Measurements from ENCODE around the gene RIPOR2. TPM values are rescaled to one million over a fixed set of nuclear protein-coding genes. Genes with fewer than 3 reads are reported as not detected.

The RIPOR2 gene
- total RNA-seq, 4 donors from 2014 or later: 1.2 to 16.7 (median 5.2) TPM

DNA sequence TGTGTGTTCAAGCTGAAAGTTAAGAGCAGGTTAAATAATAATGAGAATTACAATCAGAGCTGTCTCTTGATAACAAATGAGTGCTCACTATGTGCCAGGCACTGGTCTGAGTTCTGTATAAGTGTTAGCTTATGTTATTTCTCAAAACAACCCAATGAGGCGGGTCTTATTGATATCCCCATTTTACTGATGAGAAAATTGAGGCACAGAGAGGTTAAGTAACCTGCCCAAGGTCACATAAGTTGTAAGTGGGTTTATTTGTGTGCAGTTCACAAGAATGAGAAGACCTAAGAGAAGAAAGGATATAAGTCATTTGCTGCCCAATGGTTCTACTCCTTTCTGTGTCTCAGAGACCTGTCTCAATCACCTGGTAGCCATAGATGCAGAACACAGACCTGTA lies 103.0 kb downstream of the RIPOR2 start:
- DNase-seq: no peak

DNA sequence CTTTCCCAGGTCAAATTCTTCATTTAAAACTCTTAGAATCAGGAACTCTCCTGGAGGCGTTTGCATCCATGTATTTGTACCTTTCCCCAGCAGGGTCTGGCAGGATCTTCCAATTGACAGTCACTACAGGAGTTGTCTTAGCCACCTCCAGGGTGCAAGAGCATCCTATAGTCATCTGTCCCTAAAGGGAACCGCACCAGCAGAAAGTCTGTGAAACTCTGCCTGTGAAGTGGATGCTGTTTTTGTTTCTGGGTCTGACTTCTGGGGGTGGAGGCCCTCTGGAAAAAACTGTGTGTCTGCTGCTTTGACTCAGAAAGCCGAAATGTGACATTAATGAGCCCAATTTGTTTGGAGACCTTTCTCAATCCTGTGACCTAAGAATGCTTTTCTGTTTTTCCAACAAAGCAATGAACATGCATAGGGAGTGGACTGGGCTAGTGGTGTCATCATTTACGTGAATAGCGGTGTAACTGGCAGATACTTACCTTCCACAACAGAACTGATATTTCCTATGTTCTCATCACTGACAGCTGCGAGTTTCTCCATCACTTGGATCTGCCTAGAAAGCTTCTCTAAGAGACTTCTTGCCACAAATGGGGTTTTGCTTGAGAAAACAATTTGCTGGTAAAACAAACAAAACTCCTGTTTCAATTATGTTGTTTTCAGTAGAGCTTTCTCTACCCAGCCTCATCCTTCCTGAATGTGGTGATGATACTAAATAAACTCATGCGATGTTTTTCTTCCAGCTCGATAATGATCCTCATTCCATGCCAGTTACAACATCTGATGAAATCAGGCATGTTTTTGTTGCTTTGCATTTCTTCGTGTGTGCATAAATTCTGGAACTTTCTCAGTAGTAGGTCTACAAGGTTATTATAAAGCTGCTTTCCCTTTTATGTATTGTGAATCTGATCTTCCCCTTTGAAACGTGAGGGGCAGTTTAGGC lies 103.7 kb downstream of the RIPOR2 start:
- TF ChIP-seq POLR2A (IDR thresholded peaks at IDR 0.05): no peak
- TF ChIP-seq, protein P1, sequence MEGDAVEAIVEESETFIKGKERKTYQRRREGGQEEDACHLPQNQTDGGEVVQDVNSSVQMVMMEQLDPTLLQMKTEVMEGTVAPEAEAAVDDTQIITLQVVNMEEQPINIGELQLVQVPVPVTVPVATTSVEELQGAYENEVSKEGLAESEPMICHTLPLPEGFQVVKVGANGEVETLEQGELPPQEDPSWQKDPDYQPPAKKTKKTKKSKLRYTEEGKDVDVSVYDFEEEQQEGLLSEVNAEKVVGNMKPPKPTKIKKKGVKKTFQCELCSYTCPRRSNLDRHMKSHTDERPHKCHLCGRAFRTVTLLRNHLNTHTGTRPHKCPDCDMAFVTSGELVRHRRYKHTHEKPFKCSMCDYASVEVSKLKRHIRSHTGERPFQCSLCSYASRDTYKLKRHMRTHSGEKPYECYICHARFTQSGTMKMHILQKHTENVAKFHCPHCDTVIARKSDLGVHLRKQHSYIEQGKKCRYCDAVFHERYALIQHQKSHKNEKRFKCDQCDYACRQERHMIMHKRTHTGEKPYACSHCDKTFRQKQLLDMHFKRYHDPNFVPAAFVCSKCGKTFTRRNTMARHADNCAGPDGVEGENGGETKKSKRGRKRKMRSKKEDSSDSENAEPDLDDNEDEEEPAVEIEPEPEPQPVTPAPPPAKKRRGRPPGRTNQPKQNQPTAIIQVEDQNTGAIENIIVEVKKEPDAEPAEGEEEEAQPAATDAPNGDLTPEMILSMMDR (IDR thresholded peaks at IDR 0.05): no peak
- no peak for TF ChIP-seq EP300 (IDR thresholded peaks at IDR 0.05; ENCODE audit: low read depth)
- in situ Hi-C loops (cut with MboI; ENCODE audit: low pct_ligation_motif_present in 1 of 4, low pct_unique_long_range_greater_than_20kb in 1 of 4, low sequenced_read_pairs in 3 of 4) (no loop called here), intact Hi-C loops (cut with DNase I; ENCODE audit: low total_unique reads) (no loop called here)
- WGBS, 2 donors (ENCODE audit: low coverage in 1 of 2): 72 to 75% methylated on average over 8 to 10 of the region's 10 CpGs
- Histone ChIP-seq H3K4me1 (no peaks in the 10 kb centered on the region), H3K4me3 (no peak overlapping the region), H3K9me3 (no peaks in the 10 kb centered on the region), H3K36me3 (no peaks in the 10 kb centered on the region), H3K27me3 (no peaks in the 10 kb centered on the region), H3K27ac (no peak overlapping the region)
- no peak for DNase-seq

More for the DNA sequence above, 103.0 kb downstream of the RIPOR2 start:
- Histone ChIP-seq H3K4me1 (no peaks in the 10 kb centered on the region), H3K36me3 (no peaks in the 10 kb centered on the region), H3K27me3 (no peaks in the 10 kb centered on the region), H3K4me3 (no peak overlapping the region), H3K9me3 (no peaks in the 10 kb centered on the region), H3K27ac (no peak overlapping the region)
- in situ Hi-C loops (cut with MboI; ENCODE audit: low pct_ligation_motif_present in 1 of 4, low pct_unique_long_range_greater_than_20kb in 1 of 4, low sequenced_read_pairs in 3 of 4) (no loop called here), intact Hi-C loops (cut with DNase I; ENCODE audit: low total_unique reads) (no loop called here)
- 88 to 100% methylated on average over 1 of the region's 1 CpG for WGBS, 2 donors (ENCODE audit: low coverage in 1 of 2)
- TF ChIP-seq EP300 (IDR thresholded peaks at IDR 0.05; ENCODE audit: low read depth): no peak
- no peak for TF ChIP-seq POLR2A (IDR thresholded peaks at IDR 0.05)
- TF ChIP-seq, protein P1 (IDR thresholded peaks at IDR 0.05): no peak
- no peak for TF ChIP-seq POLR2AphosphoS5 (IDR thresholded peaks at IDR 0.05)

- H3K27me3 ChIP-seq: no peaks in the 10 kb centered on the region
- no peaks in the 10 kb centered on the region for H3K36me3 ChIP-seq
- DNase-seq: no peak
- in situ Hi-C loops (cut with MboI; ENCODE audit: low pct_ligation_motif_present in 1 of 4, low pct_unique_long_range_greater_than_20kb in 1 of 4, low sequenced_read_pairs in 3 of 4) (no loop called here), intact Hi-C loops (cut with DNase I; ENCODE audit: low total_unique reads) (no loop called here)
- H3K9me3 ChIP-seq: no peaks in the 10 kb centered on the region
- no peaks in the 10 kb centered on the region for H3K4me1 ChIP-seq
- no peak overlapping the region for H3K4me3 ChIP-seq
- TF ChIP-seq, protein P1 (IDR thresholded peaks at IDR 0.05): no peak
- TF ChIP-seq POLR2A (IDR thresholded peaks at IDR 0.05) (no peak), POLR2AphosphoS5 (IDR thresholded peaks at IDR 0.05) (no peak), EP300 (IDR thresholded peaks at IDR 0.05; ENCODE audit: low read depth) (no peak)
- 73 to 94% methylated on average over 2 to 3 of the region's 3 CpGs for WGBS, 2 donors (ENCODE audit: low coverage in 1 of 2)
- no peak overlapping the region for H3K27ac ChIP-seq
Observed at GRCh38 chr6:24829657-24830056, 106.1 kb downstream of the RIPOR2 start.

DNA sequence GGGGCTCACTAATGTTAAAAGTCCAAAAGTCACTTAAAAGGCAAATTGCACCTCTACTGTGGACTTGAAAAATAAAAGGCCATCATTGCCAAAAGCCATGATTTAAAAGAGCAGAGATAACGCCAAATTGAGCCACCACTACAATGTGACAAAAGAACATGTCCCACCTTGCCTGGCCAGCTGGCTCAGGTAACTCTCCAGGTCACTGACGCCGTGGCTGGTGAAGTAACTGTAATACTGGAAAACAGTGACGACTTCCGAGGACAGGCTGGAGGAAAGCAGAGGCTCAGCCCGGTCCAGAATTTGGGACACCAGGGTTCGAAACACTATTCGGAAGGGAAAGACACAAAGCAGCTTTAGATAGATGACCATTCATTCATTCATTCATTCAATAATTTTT lies 107.8 kb downstream of the RIPOR2 start:
- no peak for DNase-seq
- no peaks in the 10 kb centered on the region for H3K9me3 ChIP-seq
- in situ Hi-C loops (cut with MboI; ENCODE audit: low pct_ligation_motif_present in 1 of 4, low pct_unique_long_range_greater_than_20kb in 1 of 4, low sequenced_read_pairs in 3 of 4): no loop called here
- no peaks in the 10 kb centered on the region for H3K4me1 ChIP-seq
- TF ChIP-seq EP300 (IDR thresholded peaks at IDR 0.05; ENCODE audit: low read depth) (no peak), POLR2A (IDR thresholded peaks at IDR 0.05) (no peak), POLR2AphosphoS5 (IDR thresholded peaks at IDR 0.05) (no peak)
- TF ChIP-seq, protein P1 (IDR thresholded peaks at IDR 0.05): no peak
- H3K27me3 ChIP-seq: no peaks in the 10 kb centered on the region
- H3K4me3 ChIP-seq: no peak overlapping the region
- 88 to 97% methylated on average over 6 to 8 of the region's 8 CpGs for WGBS, 2 donors (ENCODE audit: low coverage in 1 of 2)
- H3K27ac ChIP-seq: no peak overlapping the region
- intact Hi-C loops (cut with DNase I; ENCODE audit: low total_unique reads): no loop called here
- no peaks in the 10 kb centered on the region for H3K36me3 ChIP-seq

All from transverse colon (tissue), 4 donors.